Thyroid gland (tissue), 4 donors: ENCODE data around the gene PLPPR5.

Experiments used
- CTCF ChIP-seq, 6 experiments: fragments of 200-600 bp in 3 of 6; fragments of 450-650 bp in 3 of 6; sonication (generic) in 3 of 6; IDR thresholded peaks; one replicate each; pipeline ENCODE4 v1.5.1; 2016 to 2019; ENCODE audit warnings: antibody characterized with exemption in 6 of 6, mild to moderate bottlenecking in 2 of 6, inconsistent platforms in 1 of 6, moderate library complexity in 1 of 6
- POLR2A ChIP-seq, 2 donors: fragments of 450-650 bp; IDR thresholded peaks; one replicate each; pipeline ENCODE4 v1.6.1; 2017; ENCODE audit warnings: antibody characterized with exemption in 2 of 2, mild to moderate bottlenecking in 2 of 2, moderate library complexity in 1 of 2

DNA sequence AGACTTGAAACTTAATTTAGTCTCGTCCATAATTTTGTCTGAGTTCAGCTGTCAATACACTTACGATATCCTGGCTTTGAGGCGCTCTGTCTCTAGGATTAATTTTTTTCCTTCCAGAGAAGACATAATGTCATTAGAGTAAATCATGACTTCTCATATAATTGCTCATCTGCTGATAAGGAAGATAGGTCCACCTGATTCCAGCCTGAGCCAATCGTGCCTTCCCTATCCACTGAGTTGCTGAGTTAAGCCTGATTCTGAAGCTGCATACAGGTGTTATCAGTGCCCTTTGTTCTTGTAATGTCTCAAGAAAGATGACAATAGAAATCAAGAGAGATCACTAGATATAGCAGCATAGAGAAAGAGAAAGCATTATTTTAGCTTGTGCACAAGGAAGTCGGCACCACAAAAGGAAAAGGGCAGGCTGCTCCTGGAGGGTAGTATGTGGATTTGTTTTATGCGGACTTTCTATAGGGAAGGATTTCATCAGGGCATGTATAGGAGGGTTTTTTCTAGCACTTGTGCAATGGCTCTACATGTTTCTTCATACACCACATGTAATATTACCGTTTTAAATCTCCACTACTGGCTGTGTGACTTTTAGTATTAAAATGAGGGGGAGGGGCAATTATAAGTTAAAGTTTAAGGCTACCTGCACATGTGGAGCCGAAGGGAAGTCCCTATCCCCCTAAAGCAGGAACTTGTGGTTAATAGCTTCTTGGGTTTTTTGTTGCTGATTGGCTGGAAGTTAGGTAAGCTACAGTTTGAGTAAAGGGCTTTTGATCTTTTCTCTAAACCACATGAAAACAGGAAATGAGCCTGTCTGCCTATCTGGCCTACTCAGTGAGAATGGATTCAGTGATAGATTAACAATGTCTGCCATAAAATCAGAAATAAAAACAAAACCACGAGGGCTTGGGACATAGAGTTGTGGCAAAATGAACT is 133.4 kb downstream of the PLPPR5 start:
- TF ChIP-seq CTCF (IDR thresholded peaks at IDR 0.05) (no peak), POLR2A (IDR thresholded peaks at IDR 0.05) (no peak)
